Measurements from ENCODE around the gene PTPN6.

DNA sequence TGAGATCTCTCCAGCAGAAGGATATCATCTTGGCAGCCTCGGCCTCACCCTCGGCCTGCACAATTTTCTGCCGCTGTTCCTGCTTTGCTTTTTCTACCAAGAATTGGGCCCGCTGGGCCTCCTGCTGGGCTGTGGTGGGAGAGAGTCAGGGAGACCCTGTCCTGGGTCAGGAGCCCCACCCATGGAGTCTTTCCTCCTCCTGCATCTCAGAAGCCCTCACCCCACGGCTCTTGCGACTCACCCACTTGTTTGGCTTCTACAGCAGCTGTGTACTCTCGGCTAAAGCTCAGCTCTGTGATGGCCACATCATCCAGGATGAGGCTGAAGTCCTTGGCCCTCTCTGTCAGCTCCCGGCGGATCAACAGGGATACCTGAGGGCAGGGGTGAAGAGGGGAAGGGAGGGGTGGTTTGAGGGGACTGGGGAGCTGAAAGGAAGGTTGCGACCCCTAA lies 16.5 kb downstream of the PTPN6 start:
- no peak for TF ChIP-seq CTCF (conservative IDR thresholded peaks at IDR 0.05; ENCODE audit: low read length)
- no peak for TF ChIP-seq EZH2phosphoT487 (IDR thresholded peaks at IDR 0.05; ENCODE audit: borderline replicate concordance)

Data from Loucy (cell line).